Urinary bladder (tissue), 4 donors: Measurements from ENCODE around the gene RAP1GAP2. TPM values are rescaled to one million over a fixed set of nuclear protein-coding genes. Genes with fewer than 3 reads are reported as not detected.
"Not testable (repeated sequence)": the region's sequence is repeated elsewhere in the genome, so short reads cannot be mapped to it uniquely, and the experiment has no call there.

ENCODE experiments used
- DNase-seq: peaks from one replicate; pipeline ENCODE4 v3.0.0-alpha.2; 2015; ENCODE audit errors: extremely low spot score
- H3K27ac ChIP-seq: one replicate; pipeline ENCODE4 v1.5.1; 2013; ENCODE audit warnings: low read depth, mild to moderate bottlenecking, moderate library complexity
- H3K36me3 ChIP-seq: one replicate; pipeline ENCODE4 v1.6.1; 2013; ENCODE audit warnings: mild to moderate bottlenecking, moderate library complexity; ENCODE audit not compliant: insufficient read depth
- H3K4me1 ChIP-seq: one replicate; pipeline ENCODE4 v1.6.1; 2013; ENCODE audit warnings: mild to moderate bottlenecking, moderate library complexity; ENCODE audit not compliant: insufficient read depth
- H3K4me3 ChIP-seq: one replicate; pipeline ENCODE4 v1.5.1; 2013; ENCODE audit warnings: low read depth, low read length
- WGBS: extraction: QIAGEN DNeasy Blood & Tissue Kit; methylation state at CpG from one replicate; pipeline ENCODE4 v1.1.7; 2013; 5-methylcytosine and 5-hydroxymethylcytosine counted together
- polyA plus RNA-seq: library from polyadenylated mRNA; stranded (reverse); fragments of 200-250 nt; gene quantifications from one replicate; pipeline ENCODE4 v1.2.3, GENCODE V29; 2013
- total RNA-seq: library from RNA; depleted of rRNA; stranded (reverse); fragments of >200 nt; gene quantifications from one replicate; pipeline ENCODE4 v1.2.3, GENCODE V29; 2014
- donor health status: healthy with polysubstance abuse.
- donor health status: healthy.

RAP1GAP2 gene
- total and polyA plus RNA-seq, 2 donors = 3.7 to 3.9 TPM

DNA sequence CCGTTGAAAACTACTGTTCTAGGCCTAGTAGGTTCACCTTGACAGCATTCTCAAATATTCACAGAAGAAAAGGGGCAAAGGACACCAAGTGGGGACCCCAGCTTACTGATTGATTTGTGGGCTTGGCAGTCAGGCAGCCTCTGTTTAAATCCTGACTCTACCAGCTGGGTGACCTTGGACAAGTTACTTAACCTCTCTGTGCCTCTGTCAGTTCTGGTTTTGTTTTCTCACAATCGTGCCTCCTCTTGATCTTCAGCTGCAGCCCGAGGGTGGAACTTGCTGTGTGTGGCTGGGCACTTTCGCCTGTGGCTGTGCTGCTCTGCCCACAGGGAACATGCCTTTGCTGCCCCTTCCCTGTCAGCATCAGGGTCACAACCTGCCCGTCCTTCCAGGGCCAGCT lies 17.8 kb downstream of the RAP1GAP2 start:
- Histone ChIP-seq H3K27ac (no peak overlapping the region), H3K36me3 (no peaks in the 10 kb centered on the region), H3K4me3 (no peak overlapping the region), H3K4me1 (no peaks in the 10 kb centered on the region)
- no peak for DNase-seq
- 65% methylated on average over 5 of the region's 5 CpGs for WGBS

GRCh38 chr17:2814481-2815341 lies 18.5 kb downstream of the RAP1GAP2 start:
- DNase-seq = no peak
- H3K4me3 ChIP-seq = no peak overlapping the region
- H3K27ac ChIP-seq = no peak overlapping the region
- no peaks in the 10 kb centered on the region for H3K4me1 ChIP-seq
- H3K36me3 ChIP-seq = no peaks in the 10 kb centered on the region
- 52% methylated on average over 27 of the region's 27 CpGs for WGBS

DNA sequence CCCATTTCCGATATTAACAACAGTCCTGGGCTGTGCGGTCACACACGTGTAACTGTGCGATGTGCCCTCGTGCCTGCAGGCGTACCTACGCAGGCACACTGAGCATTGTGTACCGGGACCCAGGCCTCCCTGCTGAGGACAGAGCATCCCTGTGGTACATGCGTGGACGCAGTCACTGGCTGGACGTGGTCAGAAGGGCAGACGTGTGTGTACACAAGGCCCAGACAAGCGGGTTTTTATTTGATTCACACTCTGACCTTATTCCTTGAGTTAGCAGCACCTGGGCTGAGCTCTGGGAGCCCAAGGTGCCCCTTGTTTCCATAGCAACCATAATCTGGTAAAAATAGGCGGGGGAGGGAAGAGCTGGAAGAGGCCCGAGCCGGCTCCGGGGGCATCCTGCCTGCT lies 19.5 kb downstream of the RAP1GAP2 start:
- Histone ChIP-seq H3K27ac (no peak overlapping the region), H3K4me1 (no peaks in the 10 kb centered on the region), H3K36me3 (no peaks in the 10 kb centered on the region), H3K4me3 (no peak overlapping the region)
- DNase-seq = no peak
- WGBS = 61% methylated on average over 17 of the region's 17 CpGs

- no CpG with 5 or more reads among the region's 4 CpGs for WGBS
- Histone ChIP-seq H3K36me3 (no peaks in the 10 kb centered on the region), H3K27ac (no peak overlapping the region), H3K4me3 (no peak overlapping the region), H3K4me1 (no peaks in the 10 kb centered on the region)
- DNase-seq = no peak
Observed at GRCh38 chr17:2816688-2817087, 20.4 kb downstream of the RAP1GAP2 start.

GRCh38 chr17:2819294-2819693 lies 23.1 kb downstream of the RAP1GAP2 start:
- WGBS = 84% methylated on average over 5 of the region's 5 CpGs
- not testable (repeated sequence) for DNase-seq, H3K36me3 ChIP-seq, H3K4me3 ChIP-seq, H3K4me1 ChIP-seq, H3K27ac ChIP-seq

- H3K27ac ChIP-seq = no peak overlapping the region
- H3K4me1 ChIP-seq = no peaks in the 10 kb centered on the region
- no peaks in the 10 kb centered on the region for H3K36me3 ChIP-seq
- no peak for DNase-seq
- H3K4me3 ChIP-seq = no peak overlapping the region
- WGBS = 81% methylated on average over 11 of the region's 11 CpGs
Observed at GRCh38 chr17:2819921-2820501, 23.8 kb downstream of the RAP1GAP2 start.

DNA sequence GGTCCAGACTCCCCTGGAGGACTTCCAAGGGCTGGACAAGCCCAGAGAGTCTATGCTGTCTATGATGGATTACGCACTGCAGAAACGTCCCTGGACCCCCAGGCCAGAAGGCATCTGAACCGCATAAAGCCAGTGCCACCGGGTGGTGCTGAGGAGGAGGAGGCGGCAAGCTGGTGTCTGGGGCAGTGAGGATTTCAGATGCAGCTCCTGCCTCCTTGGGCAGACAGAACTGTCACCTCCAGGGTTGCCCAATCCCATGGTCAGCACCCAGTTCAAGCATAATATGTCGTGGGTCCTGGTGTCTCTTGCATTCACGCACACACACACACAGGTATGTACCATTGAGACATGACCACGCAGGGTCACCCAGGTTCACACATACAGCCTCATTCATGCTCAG lies 25.6 kb downstream of the RAP1GAP2 start:
- Histone ChIP-seq H3K4me1 (no peaks in the 10 kb centered on the region), H3K36me3 (no peaks in the 10 kb centered on the region), H3K27ac (no peak overlapping the region), H3K4me3 (no peak overlapping the region)
- WGBS = 76% methylated on average over 8 of the region's 8 CpGs
- DNase-seq = no peak

- Histone ChIP-seq H3K4me1 (no peaks in the 10 kb centered on the region), H3K27ac (no peak overlapping the region), H3K4me3 (no peak overlapping the region), H3K36me3 (no peaks in the 10 kb centered on the region)
- WGBS = 72% methylated on average over 7 of the region's 7 CpGs
- no peak for DNase-seq
Observed at GRCh38 chr17:2822358-2822757, 26.1 kb downstream of the RAP1GAP2 start.

GRCh38 chr17:2825253-2825970 lies 29.2 kb downstream of the RAP1GAP2 start:
- Histone ChIP-seq H3K4me3 (no peak overlapping the region), H3K36me3 (no peaks in the 10 kb centered on the region), H3K27ac (no peak overlapping the region), H3K4me1 (no peaks in the 10 kb centered on the region)
- WGBS = 61% methylated on average over 15 of the region's 15 CpGs
- no peak for DNase-seq

- WGBS = 17% methylated on average over 14 of the region's 14 CpGs
- Histone ChIP-seq H3K4me3 (no peak overlapping the region), H3K27ac (no peak overlapping the region), H3K4me1 (no peaks in the 10 kb centered on the region), H3K36me3 (no peaks in the 10 kb centered on the region)
- no peak for DNase-seq
Observed at GRCh38 chr17:2828397-2829038, 32.3 kb downstream of the RAP1GAP2 start.

- H3K4me3 ChIP-seq = no peak overlapping the region
- no peaks in the 10 kb centered on the region for H3K36me3 ChIP-seq
- no peak for DNase-seq
- H3K27ac ChIP-seq = no peak overlapping the region
- H3K4me1 ChIP-seq = no peaks in the 10 kb centered on the region
- 44% methylated on average over 2 of the region's 2 CpGs for whole genome bisulfite sequencing
Observed at GRCh38 chr17:2830678-2831077, 34.4 kb downstream of the RAP1GAP2 start.

- Histone ChIP-seq H3K27ac (no peak overlapping the region), H3K4me1 (no peaks in the 10 kb centered on the region), H3K36me3 (no peaks in the 10 kb centered on the region), H3K4me3 (no peak overlapping the region)
- 73% methylated on average over 8 of the region's 8 CpGs for WGBS
- no peak for DNase-seq
Observed at GRCh38 chr17:2835780-2836179, 39.5 kb downstream of the RAP1GAP2 start.

DNA sequence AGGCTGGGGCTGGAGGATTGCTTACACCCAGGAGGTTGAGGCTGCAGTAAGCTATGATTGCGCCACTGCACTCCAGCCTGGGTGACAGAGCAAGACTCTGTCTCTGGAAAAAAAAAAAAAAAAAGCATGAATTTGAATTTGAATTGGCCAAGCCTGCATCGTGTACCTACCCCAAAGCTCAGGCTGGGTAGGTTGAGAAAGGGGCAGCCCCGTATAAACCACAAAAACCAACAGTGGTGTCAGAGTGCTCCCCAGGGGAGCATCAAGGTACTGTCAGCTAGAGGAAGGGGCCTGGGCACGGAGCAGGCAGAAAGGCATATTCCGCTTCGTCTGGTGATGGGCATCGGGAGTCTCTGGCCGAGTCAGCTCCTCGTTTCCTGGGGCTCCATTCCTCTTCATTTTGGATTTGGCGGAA lies 40.9 kb downstream of the RAP1GAP2 start:
- no peak overlapping the region for H3K4me3 ChIP-seq
- no peaks in the 10 kb centered on the region for H3K36me3 ChIP-seq
- no peak for DNase-seq
- WGBS = 65% methylated on average over 10 of the region's 10 CpGs
- no peak overlapping the region for H3K27ac ChIP-seq
- no peaks in the 10 kb centered on the region for H3K4me1 ChIP-seq
